SK-N-SH treated with all-trans-retinoic acid at 6 μM for 48 hours (cell line): ENCODE results near the gene KLHL26.

ENCODE experiments used
- ATAC-seq: fragments of 200-7000 bp; cut with Tn5 transposase; 3 replicates; pipeline ENCODE4 v1.9.1; 2020; ENCODE audit warnings: mild to moderate bottlenecking, moderate library complexity
- ARNTL ChIP-seq: fragments of 450-650 bp; formaldehyde crosslinking; IDR thresholded peaks from 2 replicates; pipeline ENCODE4 v1.5.0; 2020; ENCODE audit warnings: low read depth, mild to moderate bottlenecking, moderate library complexity, borderline replicate concordance
- BACH2 ChIP-seq: fragments of 250-450 bp; sonication (Bioruptor Pico); IDR thresholded peaks from 2 replicates; pipeline ENCODE4 v1.9.0; 2021; ENCODE audit warnings: mild to moderate bottlenecking, borderline replicate concordance
- CREB5 ChIP-seq: fragments of 250-450 bp; sonication (Bioruptor Pico); IDR thresholded peaks from 2 replicates; pipeline ENCODE4 v1.5.1; 2020; ENCODE audit warnings: low read depth, mild to moderate bottlenecking, moderate library complexity
- CSDC2 ChIP-seq: fragments of 250-450 bp; sonication (Bioruptor Pico); IDR thresholded peaks from 2 replicates; pipeline ENCODE4 v1.5.0; 2020; ENCODE audit warnings: mild to moderate bottlenecking, moderate library complexity
- GLIS3 ChIP-seq: fragments of 250-450 bp; sonication (Bioruptor Pico); IDR thresholded peaks from 2 replicates; pipeline ENCODE4 v1.5.0; 2020; ENCODE audit warnings: mild to moderate bottlenecking, moderate library complexity
- ISL1 ChIP-seq: fragments of 250-450 bp; sonication (Bioruptor Pico); IDR thresholded peaks from 2 replicates; pipeline ENCODE4 v2.1.2; 2022; ENCODE audit warnings: mild to moderate bottlenecking, moderate library complexity
- OSR1 ChIP-seq: fragments of 250-450 bp; sonication (Bioruptor Pico); IDR thresholded peaks from 2 replicates; pipeline ENCODE4 v1.8.0; 2022; ENCODE audit warnings: moderate library complexity, mild to moderate bottlenecking, inconsistent platforms
- PATZ1 ChIP-seq: fragments of 250-450 bp; sonication (Bioruptor Pico); IDR thresholded peaks from 2 replicates; pipeline ENCODE4 v1.8.0; 2020; ENCODE audit warnings: mild to moderate bottlenecking, moderate library complexity, borderline replicate concordance
- PPARA ChIP-seq: fragments of 250-450 bp; sonication (Bioruptor Pico); IDR thresholded peaks from 2 replicates; pipeline ENCODE4 v1.5.0; 2020; ENCODE audit warnings: mild to moderate bottlenecking, borderline replicate concordance
- RARB ChIP-seq: fragments of 250-450 bp; sonication (Bioruptor Pico); IDR thresholded peaks from 2 replicates; pipeline ENCODE4 v1.8.0; 2021; ENCODE audit warnings: mild to moderate bottlenecking, moderate library complexity
- SNAI2 ChIP-seq: fragments of 250-450 bp; sonication (Bioruptor Pico); IDR thresholded peaks from 2 replicates; pipeline ENCODE4 v1.5.0; 2020; ENCODE audit warnings: mild to moderate bottlenecking, moderate library complexity
- TSHZ2 ChIP-seq: fragments of 250-450 bp; sonication (Bioruptor Pico); IDR thresholded peaks from 2 replicates; pipeline ENCODE4 v1.5.0; 2020; ENCODE audit warnings: mild to moderate bottlenecking, moderate library complexity
- ZC3H10 ChIP-seq: fragments of 250-450 bp; sonication (Bioruptor Pico); IDR thresholded peaks from 2 replicates; pipeline ENCODE4 v1.5.1; 2021; ENCODE audit warnings: mild to moderate bottlenecking, moderate library complexity
- ZFP3 ChIP-seq: fragments of 250-450 bp; sonication (Bioruptor Pico); IDR thresholded peaks from 2 replicates; pipeline ENCODE4 v1.5.0; 2020; ENCODE audit warnings: mild to moderate bottlenecking, moderate library complexity
- ZFP30 ChIP-seq: fragments of 450-650 bp; formaldehyde crosslinking; IDR thresholded peaks from 2 replicates; pipeline ENCODE4 v1.5.0; 2022; ENCODE audit warnings: mild to moderate bottlenecking, moderate library complexity
- ZNF70 ChIP-seq: fragments of 450-650 bp; formaldehyde crosslinking; IDR thresholded peaks from 2 replicates; pipeline ENCODE4 v1.5.0; 2020; ENCODE audit warnings: mild to moderate bottlenecking, moderate library complexity
- ZNF8 ChIP-seq: fragments of 450-650 bp; formaldehyde crosslinking; IDR thresholded peaks from 2 replicates; pipeline ENCODE4 v1.5.0; 2020; ENCODE audit warnings: mild to moderate bottlenecking, moderate library complexity
- TF ChIP-seq, protein P1 (sequence below): fragments of 250-450 bp; sonication (Bioruptor Pico); IDR thresholded peaks from 2 replicates; pipeline ENCODE4 v1.5.1; 2021; ENCODE audit warnings: mild to moderate bottlenecking, moderate library complexity
- TF ChIP-seq, protein P2 (sequence below): fragments of 250-450 bp; sonication (Bioruptor Pico); IDR thresholded peaks from 2 replicates; pipeline ENCODE4 v1.8.0; 2021; ENCODE audit warnings: low read depth, mild to moderate bottlenecking, moderate library complexity, borderline replicate concordance

Gene KLHL26

GRCh38 chr19:18648973-18649315 is 12.1 kb downstream of the KLHL26 start (continued):
- TF ChIP-seq TSHZ2 (CRISPR knock-in tag) (no peak), ARNTL (CRISPR knock-in tag) (no peak), BACH2 (CRISPR knock-in tag) (no peak)
- TF ChIP-seq, protein P1, sequence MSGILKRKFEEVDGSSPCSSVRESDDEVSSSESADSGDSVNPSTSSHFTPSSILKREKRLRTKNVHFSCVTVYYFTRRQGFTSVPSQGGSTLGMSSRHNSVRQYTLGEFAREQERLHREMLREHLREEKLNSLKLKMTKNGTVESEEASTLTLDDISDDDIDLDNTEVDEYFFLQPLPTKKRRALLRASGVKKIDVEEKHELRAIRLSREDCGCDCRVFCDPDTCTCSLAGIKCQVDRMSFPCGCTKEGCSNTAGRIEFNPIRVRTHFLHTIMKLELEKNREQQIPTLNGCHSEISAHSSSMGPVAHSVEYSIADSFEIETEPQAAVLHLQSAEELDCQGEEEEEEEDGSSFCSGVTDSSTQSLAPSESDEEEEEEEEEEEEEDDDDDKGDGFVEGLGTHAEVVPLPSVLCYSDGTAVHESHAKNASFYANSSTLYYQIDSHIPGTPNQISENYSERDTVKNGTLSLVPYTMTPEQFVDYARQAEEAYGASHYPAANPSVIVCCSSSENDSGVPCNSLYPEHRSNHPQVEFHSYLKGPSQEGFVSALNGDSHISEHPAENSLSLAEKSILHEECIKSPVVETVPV (CRISPR knock-in tag): no peak

DNA sequence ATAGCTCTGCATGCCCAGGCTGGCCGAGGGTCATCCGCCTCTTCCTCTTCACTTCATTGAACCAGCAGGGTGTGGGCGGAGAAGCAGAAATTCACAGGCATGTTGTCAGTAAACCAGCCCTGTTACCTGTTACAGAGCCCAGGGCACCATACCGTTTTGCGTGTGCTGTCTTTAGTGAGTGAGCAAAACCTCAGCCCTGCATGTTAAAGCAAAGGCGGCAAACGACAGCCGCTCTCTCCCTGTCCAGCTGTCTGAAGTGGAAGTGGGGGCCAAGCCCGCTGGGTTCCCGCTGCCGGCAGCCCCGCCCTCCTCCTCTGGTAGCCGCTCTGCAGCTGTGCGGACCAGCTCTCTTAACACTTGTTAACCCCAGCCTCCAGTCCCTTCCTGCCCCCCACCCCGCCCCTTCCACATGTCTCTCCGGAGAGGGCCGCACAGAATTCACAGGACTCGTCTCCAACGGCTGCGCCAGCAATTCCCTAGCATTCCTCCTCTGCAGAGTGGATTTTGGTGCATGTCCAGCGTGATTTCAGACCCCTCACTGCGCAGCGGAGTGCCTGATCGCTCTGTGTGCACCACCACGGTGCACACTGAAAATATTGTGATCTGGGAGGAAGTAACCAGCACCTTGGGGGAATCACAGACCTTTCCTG is 12.7 kb downstream of the KLHL26 start:
- TF ChIP-seq ZC3H10 (CRISPR knock-in tag): no peak
- TF ChIP-seq ZFP3 (CRISPR knock-in tag): no peak
- TF ChIP-seq, protein P2, sequence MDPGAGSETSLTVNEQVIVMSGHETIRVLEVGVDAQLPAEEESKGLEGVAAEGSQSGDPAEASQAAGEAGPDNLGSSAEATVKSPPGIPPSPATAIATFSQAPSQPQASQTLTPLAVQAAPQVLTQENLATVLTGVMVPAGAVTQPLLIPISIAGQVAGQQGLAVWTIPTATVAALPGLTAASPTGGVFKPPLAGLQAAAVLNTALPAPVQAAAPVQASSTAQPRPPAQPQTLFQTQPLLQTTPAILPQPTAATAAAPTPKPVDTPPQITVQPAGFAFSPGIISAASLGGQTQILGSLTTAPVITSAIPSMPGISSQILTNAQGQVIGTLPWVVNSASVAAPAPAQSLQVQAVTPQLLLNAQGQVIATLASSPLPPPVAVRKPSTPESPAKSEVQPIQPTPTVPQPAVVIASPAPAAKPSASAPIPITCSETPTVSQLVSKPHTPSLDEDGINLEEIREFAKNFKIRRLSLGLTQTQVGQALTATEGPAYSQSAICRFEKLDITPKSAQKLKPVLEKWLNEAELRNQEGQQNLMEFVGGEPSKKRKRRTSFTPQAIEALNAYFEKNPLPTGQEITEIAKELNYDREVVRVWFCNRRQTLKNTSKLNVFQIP (CRISPR knock-in tag): no peak
- TF ChIP-seq, protein P1 (CRISPR knock-in tag): no peak
- TF ChIP-seq TSHZ2 (CRISPR knock-in tag): no peak
- no peak for TF ChIP-seq ZNF70 (CRISPR knock-in tag)
- TF ChIP-seq BACH2 (CRISPR knock-in tag): no peak
- no peak for TF ChIP-seq GLIS3 (CRISPR knock-in tag)
- TF ChIP-seq ARNTL (CRISPR knock-in tag): no peak
- no peak for TF ChIP-seq ZFP30 (CRISPR knock-in tag)
- no peak for TF ChIP-seq OSR1 (CRISPR knock-in tag)
- no peak for TF ChIP-seq CSDC2
- TF ChIP-seq ZNF8 (CRISPR knock-in tag): no peak
- TF ChIP-seq PPARA (CRISPR knock-in tag): no peak
- TF ChIP-seq CREB5 (CRISPR knock-in tag): no peak
- no peak for TF ChIP-seq PATZ1 (CRISPR knock-in tag)
- TF ChIP-seq SNAI2 (CRISPR knock-in tag): no peak
- no peak for TF ChIP-seq RARB (CRISPR knock-in tag)
- no peak for TF ChIP-seq ISL1 (CRISPR knock-in tag)
- no peak for ATAC-seq
